SH-SY5Y (cell line): ENCODE measurements around the gene EXOC5.

ENCODE experiments used
- GATA2 ChIP-seq: IDR thresholded peaks from 2 replicates; pipeline ENCODE4 v1.6.1; 2011; ENCODE audit warnings: mild to moderate bottlenecking, low read depth, low read length
- GATA3 ChIP-seq: IDR thresholded peaks from 2 replicates; pipeline ENCODE4 v1.6.1; 2011; ENCODE audit warnings: low read depth, mild to moderate bottlenecking, low read length, moderate library complexity

DNA sequence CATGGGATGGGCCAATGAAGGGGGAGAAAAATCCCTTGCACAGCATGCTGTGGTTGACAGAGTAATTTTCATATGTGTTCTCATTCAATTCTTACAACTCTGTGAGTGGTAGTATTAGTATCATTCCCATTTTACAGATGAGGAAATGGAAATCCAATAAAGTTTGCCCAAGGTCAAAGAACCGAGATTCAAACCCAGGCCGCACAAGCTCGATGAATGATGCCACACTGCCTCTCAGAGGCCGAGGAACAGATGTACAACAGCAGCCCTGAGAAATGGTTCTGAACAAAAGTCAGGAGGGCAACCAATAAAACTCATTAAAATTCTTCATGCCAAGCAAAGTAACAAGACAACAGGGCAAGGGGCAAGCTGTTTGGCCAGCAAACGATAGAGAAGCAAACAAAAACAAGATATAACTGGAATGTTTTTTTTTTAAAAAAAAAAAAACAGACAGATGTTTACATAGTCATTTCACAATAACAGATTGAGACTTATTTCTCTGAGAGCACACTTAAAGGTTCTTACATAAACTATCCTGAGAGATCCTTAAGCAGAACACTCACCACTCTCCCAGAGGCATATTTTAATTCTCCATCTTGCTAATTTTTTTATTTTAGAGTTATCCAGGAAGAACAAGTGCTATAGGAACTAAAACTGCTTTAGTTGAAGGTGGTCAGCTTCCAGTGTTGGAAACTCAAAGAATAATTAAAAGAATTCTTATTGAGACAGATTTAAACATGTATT lies 85.8 kb downstream of the EXOC5 start:
- TF ChIP-seq GATA2: no peak
- no peak for TF ChIP-seq GATA3
